Transverse colon (tissue), 4 donors: Measurements from ENCODE around the gene DHRSX. TPM values are rescaled to one million over a fixed set of nuclear protein-coding genes. Genes with fewer than 3 reads are reported as not detected.
"Not testable (repeated sequence)": the region's sequence is repeated elsewhere in the genome, so short reads cannot be mapped to it uniquely, and the experiment has no call there.

Experiments used
- DNase-seq: peaks from one replicate; pipeline ENCODE4 v3.0.0-alpha.2; 2019
- H3K27ac ChIP-seq, 4 donors: fragments of 200-600 bp; sonication (generic); 2 replicates each; pipeline ENCODE4 v1.5.1; 2016 to 2018; ENCODE audit warnings: inconsistent platforms in 4 of 4
- H3K27me3 ChIP-seq: fragments of 200-600 bp; sonication (generic); 2 replicates; pipeline ENCODE4 v1.5.1; 2017; ENCODE audit warnings: inconsistent platforms
- H3K36me3 ChIP-seq, 4 donors: fragments of 200-600 bp; sonication (generic); 2 replicates each; pipeline ENCODE4 v1.5.1; 2017 to 2019; ENCODE audit warnings: inconsistent platforms in 4 of 4
- H3K4me1 ChIP-seq, 4 donors: fragments of 200-600 bp; sonication (generic); 2 replicates each; pipeline ENCODE4 v1.5.1; 2017 to 2020; ENCODE audit warnings: inconsistent platforms in 4 of 4
- H3K4me3 ChIP-seq, 4 donors: fragments of 200-600 bp; sonication (generic); 1 replicate in 1 of 4; 2 replicates in 3 of 4; pipeline versions ENCODE4 v1.5.1 to v1.6.1; 2017 to 2019; ENCODE audit warnings: inconsistent platforms in 4 of 4
- H3K9me3 ChIP-seq, 2 donors: fragments of 200-600 bp; sonication (generic); 2 replicates each; pipeline ENCODE4 v1.5.1; 2017 to 2019; ENCODE audit warnings: inconsistent platforms in 2 of 2
- CTCF ChIP-seq, 5 experiments: fragments of 200-600 bp in 3 of 5; fragments of 450-650 bp in 2 of 5; sonication (generic) in 3 of 5; IDR thresholded peaks; 1 replicate in 2 of 5; 2 replicates in 3 of 5; pipeline ENCODE4 v1.5.1; 2016 to 2017; ENCODE audit warnings: antibody characterized with exemption in 5 of 5, inconsistent platforms in 3 of 5, mild to moderate bottlenecking in 2 of 5, moderate library complexity in 1 of 5
- EP300 ChIP-seq: sonication (generic); formaldehyde crosslinking; IDR thresholded peaks from one replicate; pipeline ENCODE4 v1.6.1; 2017; ENCODE audit warnings: antibody characterized with exemption, low read depth
- POLR2A ChIP-seq: fragments of 450-650 bp; IDR thresholded peaks from one replicate; pipeline ENCODE4 v1.6.1; 2016; ENCODE audit warnings: antibody characterized with exemption, mild to moderate bottlenecking, moderate library complexity
- POLR2AphosphoS5 ChIP-seq, 3 donors: sonication (generic); formaldehyde crosslinking; IDR thresholded peaks; one replicate each; pipeline ENCODE4 v1.6.1; 2016; ENCODE audit warnings: antibody characterized with exemption in 3 of 3
- WGBS, 2 donors: methylation state at CpG; one replicate each; pipeline ENCODE4 v1.1.5; 2018; ENCODE audit warnings: low coverage in 1 of 2; 5-methylcytosine and 5-hydroxymethylcytosine counted together
- in situ Hi-C, 4 donors: fragments of 200-750 bp; cut with MboI; loops; one replicate each; pipeline versions ENCODE4 v1.15.0 to v1.15.1; 2017; ENCODE audit warnings: low sequenced_read_pairs in 3 of 4, low pct_ligation_motif_present in 1 of 4, low pct_unique_long_range_greater_than_20kb in 1 of 4
- intact Hi-C: fragments of 100-400 bp; cut with DNase I; formaldehyde crosslinking; loops from one replicate; pipeline ENCODE4 v1.15.1; 2023; ENCODE audit warnings: low total_unique reads
- total RNA-seq, 4 donors: library from RNA; depleted of rRNA; stranded (reverse); fragments of >200 nt; gene quantifications; one replicate each; pipeline ENCODE4 v1.1.0, GENCODE V29; 2016

DHRSX gene
- total RNA-seq, 4 donors from 2014 or later, result 27.9 to 39.9 (median 33.9) TPM

- H3K4me1 ChIP-seq, result no peaks in the 10 kb centered on the region
- TF ChIP-seq CTCF (IDR thresholded peaks at IDR 0.05) (no peak), EP300 (no peak), POLR2A (no peak), POLR2AphosphoS5 (IDR thresholded peaks at IDR 0.05) (no peak)
- H3K4me3 ChIP-seq, result no peak overlapping the region
- intact Hi-C loops (no loop called here), in situ Hi-C loops (no loop called here)
- no peaks in the 10 kb centered on the region for H3K9me3 ChIP-seq
- no peak for DNase-seq
- H3K27ac ChIP-seq, result no peak overlapping the region
- WGBS, 2 donors, result 81 to 92% methylated on average over 4 to 25 of the region's 26 CpGs
- no peaks in the 10 kb centered on the region for H3K36me3 ChIP-seq
- no peaks in the 10 kb centered on the region for H3K27me3 ChIP-seq
Observed at GRCh38 chrX:2266445-2267349, 234.1 kb downstream of the DHRSX start.

- H3K4me1 ChIP-seq, H3K36me3 ChIP-seq, DNase-seq, in situ Hi-C loops, H3K27me3 ChIP-seq, H3K4me3 ChIP-seq, H3K27ac ChIP-seq, H3K9me3 ChIP-seq, intact Hi-C loops: not testable (repeated sequence)
- WGBS, 2 donors, result 96% methylated on average over 12 of the region's 23 CpGs; no CpG with 5 or more reads in 1 of the 2 donors
Observed at GRCh38 chrX:2265658-2266444, 234.9 kb downstream of the DHRSX start.

- Histone ChIP-seq H3K27ac (no peak overlapping the region), H3K36me3 (no peaks in the 10 kb centered on the region), H3K9me3 (no peaks in the 10 kb centered on the region), H3K4me3 (no peak overlapping the region), H3K27me3 (no peaks in the 10 kb centered on the region), H3K4me1 (no peaks in the 10 kb centered on the region)
- in situ Hi-C loops, result no loop called here
- no peak for DNase-seq
- intact Hi-C loops, result no loop called here
- 97% methylated on average over 15 of the region's 17 CpGs; no CpG with 5 or more reads in 1 of the 2 donors for WGBS, 2 donors
- no peak for TF ChIP-seq POLR2A
- no peak for TF ChIP-seq EP300
- TF ChIP-seq POLR2AphosphoS5 (IDR thresholded peaks at IDR 0.05), result no peak
- no peak for TF ChIP-seq CTCF (IDR thresholded peaks at IDR 0.05)
Observed at GRCh38 chrX:2264179-2265030, 236.4 kb downstream of the DHRSX start.

- WGBS, 2 donors, result 83 to 94% methylated on average over 4 to 10 of the region's 10 CpGs
- intact Hi-C loops, result no loop called here
- no peak for DNase-seq
- no peaks in the 10 kb centered on the region for H3K4me1 ChIP-seq
- H3K36me3 ChIP-seq, result no peaks in the 10 kb centered on the region
- H3K27me3 ChIP-seq, result no peaks in the 10 kb centered on the region
- TF ChIP-seq EP300 (no peak), POLR2A (no peak), CTCF (IDR thresholded peaks at IDR 0.05) (no peak), POLR2AphosphoS5 (IDR thresholded peaks at IDR 0.05) (no peak)
- in situ Hi-C loops, result no loop called here
- no peak overlapping the region for H3K4me3 ChIP-seq
- no peak overlapping the region for H3K27ac ChIP-seq
- H3K9me3 ChIP-seq, result no peaks in the 10 kb centered on the region
Observed at GRCh38 chrX:2263203-2263602, 237.6 kb downstream of the DHRSX start.
